ENCODE measurements around the gene LETMD1.
"Not testable (repeated sequence)": the region's sequence is repeated elsewhere in the genome, so short reads cannot be mapped to it uniquely, and the experiment has no call there.

The LETMD1 gene

GRCh38 chr12:51078346-51078745 lies 30.2 kb downstream of the LETMD1 start:
- DNase-seq, result not testable (repeated sequence)

- not testable (repeated sequence) for DNase-seq
These were observed 30.7 kb downstream of the LETMD1 start for GRCh38 chr12:51078866-51079265.

- no peak for DNase-seq
These were observed 32.0 kb downstream of the LETMD1 start for GRCh38 chr12:51080136-51080535.

- DNase-seq, result no peak
These were observed 33.3 kb downstream of the LETMD1 start for GRCh38 chr12:51081421-51081820.

GRCh38 chr12:51082561-51083125 lies 34.5 kb downstream of the LETMD1 start:
- DNase-seq, result peak; percentile 19

- peak; percentile 89 for DNase-seq
These were observed 35.2 kb downstream of the LETMD1 start, which contains the start of gene CSRNP2 for GRCh38 chr12:51083126-51083833. Gene CSRNP2, minus strand, starts transcription at chr12:51083596. Its CDS starts 7,035 bp downstream, at chr12:51076561.

- DNase-seq, result no peak
These were observed 37.6 kb downstream of the LETMD1 start for GRCh38 chr12:51085757-51086156.

- no peak for DNase-seq
These were observed 38.8 kb downstream of the LETMD1 start for GRCh38 chr12:51086933-51087332.

- no peak for DNase-seq
These were observed 39.7 kb downstream of the LETMD1 start for GRCh38 chr12:51087818-51088217.

GRCh38 chr12:51090705-51091229 lies 42.6 kb downstream of the LETMD1 start:
- DNase-seq, result no peak

GRCh38 chr12:51098611-51099010 lies 50.5 kb downstream of the LETMD1 start:
- no peak for DNase-seq

- no peak for DNase-seq
These were observed 55.9 kb downstream of the LETMD1 start for GRCh38 chr12:51103977-51104376.

GRCh38 chr12:51108136-51108535 lies 60.0 kb downstream of the LETMD1 start:
- no peak for DNase-seq
